GM10248 (cell line): ENCODE results near the gene HSBP1.

Experiments used
- CTCF ChIA-PET: fragments of 300-600 bp; sonication (Branson Sonifier 250); formaldehyde crosslinking; extraction: SDS; loops from one replicate; lab custom pipeline; 2021; ENCODE audit warnings: antibody characterized with exemption; lab: Yijun Ruan, JAX
- POLR2A ChIA-PET: fragments of 350-650 bp; sonication (Branson Sonifier 250); formaldehyde crosslinking; extraction: SDS; loops from one replicate; lab custom pipeline; 2020; ENCODE audit warnings: antibody characterized with exemption; lab: Yijun Ruan, JAX
- DNase-seq: peaks from one replicate; pipeline ENCODE4 v3.0.0; 2012; ENCODE audit errors: extremely low spot score
- CTCF ChIP-seq: IDR thresholded peaks from 2 replicates; pipeline ENCODE4 v1.5.1; 2012; ENCODE audit warnings: mild to moderate bottlenecking, low read depth; ENCODE audit errors: extremely low read depth, missing control alignments, control extremely low read depth

The HSBP1 gene

GRCh38 chr16:83808573-83809014 lies 816 bp downstream of the HSBP1 start:
- CTCF ChIA-PET = interaction anchor here (1.4 to 2.0 kb wide), 2 partner anchors 10 to 18 kb away, joined by 3 to 5 read pairs; no protein-coding TSS in a partner anchor
- POLR2A ChIA-PET = no interaction called here
- DNase-seq = no peak
- TF ChIP-seq CTCF = no peak

- CTCF ChIA-PET = interaction anchor here (2.0 kb wide), 1 partner anchor 17 kb away, joined by 5 read pairs; no protein-coding TSS in a partner anchor
- POLR2A ChIA-PET = no interaction called here
- TF ChIP-seq CTCF = no peak
Observed at GRCh38 chr16:83809092-83809491, 1.3 kb downstream of the HSBP1 start.

GRCh38 chr16:83810901-83811300 lies 3.1 kb downstream of the HSBP1 start:
- POLR2A ChIA-PET = no interaction called here
- no peak for DNase-seq
- TF ChIP-seq CTCF = no peak
- CTCF ChIA-PET = interaction anchor here (1.0 kb wide), 1 partner anchor 376 kb away, joined by 3 read pairs; the partner anchor contains the start of gene TAF1C

More at GRCh38 chr16:83809092-83809491, 1.3 kb downstream of the HSBP1 start:
- DNase-seq = no peak

GRCh38 chr16:83813823-83814658 lies 6.3 kb downstream of the HSBP1 start:
- DNase-seq = no peak
- CTCF ChIA-PET = interaction anchor here (4.8 kb wide), 1 partner anchor 11 kb away, joined by 34 read pairs; no protein-coding TSS in a partner anchor
- POLR2A ChIA-PET = no interaction called here
- TF ChIP-seq CTCF = no peak

GRCh38 chr16:83814659-83814985 lies 6.8 kb downstream of the HSBP1 start:
- no peak for DNase-seq
- ChIA-PET POLR2A (no interaction called here), CTCF (interaction anchor here (4.8 kb wide), 1 partner anchor 11 kb away, joined by 34 read pairs; no protein-coding TSS in a partner anchor)
- no peak for TF ChIP-seq CTCF

GRCh38 chr16:83817022-83817421 lies 9.2 kb downstream of the HSBP1 start:
- POLR2A ChIA-PET = no interaction called here
- CTCF ChIA-PET = no interaction called here
- no peak for TF ChIP-seq CTCF
- no peak for DNase-seq
